Stimulated activated naive CD4-positive, alpha-beta T cell treated with Interleukin-2 at 50 U/mL for 16 hours (primary cell): ENCODE data around the gene ZRANB2.

ENCODE experiments used
- DNase-seq: peaks from one replicate; lab custom pipeline; 2025; lab: John Stamatoyannopoulos, UW

ZRANB2 gene

DNA sequence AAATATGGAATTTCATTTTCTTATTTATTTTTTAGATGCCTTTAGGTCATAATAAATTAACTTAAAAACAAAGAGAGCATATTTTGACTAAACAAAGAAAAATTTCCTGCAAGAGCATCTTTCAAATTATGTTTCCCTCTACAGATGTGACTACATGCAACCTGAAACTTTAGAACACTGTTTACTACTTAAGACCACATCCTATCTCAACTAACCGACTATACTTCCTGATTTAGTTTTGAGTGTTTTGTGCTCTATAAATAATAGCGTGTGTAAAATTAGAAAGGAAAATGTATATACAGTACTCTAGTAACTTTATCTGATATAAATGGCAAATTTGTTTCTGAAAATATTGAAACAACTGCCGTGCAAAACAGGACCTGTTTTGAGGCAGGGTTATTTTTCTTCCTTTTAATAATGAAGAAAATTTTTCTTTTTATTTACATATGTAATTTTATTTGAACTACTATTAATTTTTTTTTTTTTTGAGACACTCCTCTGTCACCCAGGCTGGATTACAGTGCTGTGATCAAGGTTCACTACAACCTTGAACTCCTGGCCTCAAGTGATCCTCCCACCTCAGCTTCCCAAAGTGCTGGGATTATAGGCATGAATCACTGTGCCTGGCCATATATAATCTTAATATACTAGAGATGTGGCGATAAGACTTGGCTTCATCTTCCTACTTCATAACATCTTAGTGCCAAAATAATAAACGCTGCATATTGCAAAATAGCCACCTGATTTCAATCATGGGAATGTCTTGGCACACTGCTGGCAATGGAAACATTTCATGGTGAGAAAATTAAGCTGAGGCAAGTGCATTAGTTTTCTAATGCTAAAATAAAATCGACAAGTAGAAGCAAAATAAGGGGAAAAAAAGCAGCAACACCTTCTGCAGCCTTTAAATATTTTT is 12.3 kb downstream of the ZRANB2 start:
- DNase-seq: no peak

DNA sequence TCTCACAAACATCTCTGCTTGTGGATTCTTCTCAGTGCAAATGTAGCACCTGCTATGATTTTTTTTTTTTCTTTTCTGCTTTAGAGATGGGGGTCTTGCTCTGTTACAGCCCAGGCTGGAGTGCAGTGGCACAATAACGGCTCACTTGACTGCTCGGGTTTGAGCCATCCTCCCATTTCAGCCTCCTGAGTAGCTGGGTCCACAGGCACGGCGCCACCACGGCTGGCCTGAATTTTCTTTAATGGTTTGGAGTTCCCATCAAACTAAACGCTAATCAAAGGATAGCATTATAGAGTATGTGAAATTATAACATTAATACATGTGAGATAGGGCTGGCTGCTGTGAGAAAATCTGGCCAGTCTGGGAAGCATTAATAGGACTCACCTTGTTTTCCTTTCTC is 26.0 kb downstream of the ZRANB2 start:
- no peak for DNase-seq

DNA sequence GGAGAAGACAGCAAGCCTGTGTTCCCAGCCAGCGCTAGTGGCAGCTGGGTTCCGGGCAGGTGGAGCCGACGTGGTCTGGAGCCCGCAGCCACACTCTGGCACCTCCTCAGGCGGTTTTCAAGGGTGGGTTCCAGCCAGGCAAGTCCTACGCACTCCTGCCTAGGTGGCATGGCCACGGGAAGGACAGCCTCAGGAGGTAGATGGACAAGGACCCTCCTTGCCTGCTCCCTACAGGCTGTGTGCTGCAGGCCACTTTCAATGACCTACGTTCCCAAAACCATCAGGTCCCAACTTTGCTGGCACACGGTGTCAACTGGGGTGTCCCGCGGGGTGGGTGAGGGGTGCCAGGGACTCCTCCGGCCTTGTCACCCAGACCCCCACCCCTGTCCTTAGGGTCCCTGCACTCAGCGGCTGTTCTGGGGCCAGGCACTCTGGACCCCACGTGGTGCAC is 26.5 kb downstream of the ZRANB2 start:
- no peak for DNase-seq

DNA sequence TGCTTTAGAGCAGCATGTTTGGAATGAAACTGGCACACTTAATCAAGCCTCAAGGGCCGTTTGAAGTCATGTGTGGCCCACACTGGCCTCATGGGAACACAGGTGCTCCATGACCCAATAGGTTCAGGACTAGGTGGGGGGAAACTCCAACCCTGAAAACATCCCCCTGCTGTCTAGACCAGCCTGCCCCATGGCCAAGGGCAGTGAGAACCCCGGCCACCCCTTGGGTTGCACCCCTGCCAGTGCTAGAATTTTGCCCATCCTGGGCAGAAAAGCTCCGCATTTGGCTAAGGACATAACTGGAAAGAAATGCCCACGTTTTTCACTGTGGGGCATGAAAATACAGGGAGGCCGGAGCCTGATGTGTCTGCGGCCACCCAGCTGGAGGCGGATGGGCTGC is 27.1 kb downstream of the ZRANB2 start:
- DNase-seq: no peak

DNA sequence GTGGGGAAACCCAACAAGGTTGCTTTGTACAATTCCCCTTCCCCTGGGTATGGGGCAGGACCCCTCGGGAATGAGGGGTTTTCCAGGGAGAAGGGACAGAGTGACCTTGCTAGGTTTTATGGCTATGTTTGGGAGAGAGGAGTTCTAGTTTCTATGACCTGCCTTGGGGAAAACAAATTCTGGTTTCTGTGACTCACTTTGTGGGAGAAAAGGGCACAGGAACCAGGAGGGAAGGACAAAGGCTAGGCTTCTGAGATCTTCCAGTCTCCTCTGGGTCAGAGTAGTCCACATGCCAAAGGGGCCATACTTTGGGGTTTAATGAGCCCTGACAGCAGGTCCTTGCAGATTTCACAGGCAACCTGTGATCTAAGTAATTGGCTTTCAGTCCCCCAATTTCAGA is 27.7 kb downstream of the ZRANB2 start:
- no peak for DNase-seq

DNA sequence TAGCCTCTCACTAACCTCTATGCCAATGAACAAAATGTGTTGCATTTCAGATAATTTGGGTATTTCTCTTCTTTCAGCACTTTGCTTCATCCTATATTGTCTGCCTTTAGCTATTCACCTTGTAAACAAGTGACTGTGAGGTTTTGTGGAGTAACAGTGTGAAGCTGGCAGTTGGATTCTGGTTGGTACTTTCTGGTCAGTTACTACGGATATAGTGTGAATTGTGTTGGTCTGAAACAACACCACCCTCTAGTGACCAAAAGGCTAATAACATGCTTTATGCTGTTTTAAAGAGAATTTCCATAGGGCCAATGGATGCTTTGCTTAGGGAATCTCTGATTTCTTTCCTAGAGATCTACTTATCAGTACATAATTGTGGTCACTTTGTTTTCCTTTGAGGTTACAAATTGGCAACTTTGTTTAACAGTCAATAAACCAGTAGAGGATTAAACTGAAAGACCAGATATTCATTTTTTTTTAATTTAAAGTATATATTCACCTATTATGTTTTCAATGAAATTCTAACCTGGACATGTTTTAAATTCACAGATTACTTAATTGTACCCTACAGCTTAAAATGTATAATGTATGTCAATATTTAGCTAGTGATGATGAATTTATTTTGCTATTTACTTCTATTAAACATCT is 30.8 kb downstream of the ZRANB2 start:
- DNase-seq: no peak

DNA sequence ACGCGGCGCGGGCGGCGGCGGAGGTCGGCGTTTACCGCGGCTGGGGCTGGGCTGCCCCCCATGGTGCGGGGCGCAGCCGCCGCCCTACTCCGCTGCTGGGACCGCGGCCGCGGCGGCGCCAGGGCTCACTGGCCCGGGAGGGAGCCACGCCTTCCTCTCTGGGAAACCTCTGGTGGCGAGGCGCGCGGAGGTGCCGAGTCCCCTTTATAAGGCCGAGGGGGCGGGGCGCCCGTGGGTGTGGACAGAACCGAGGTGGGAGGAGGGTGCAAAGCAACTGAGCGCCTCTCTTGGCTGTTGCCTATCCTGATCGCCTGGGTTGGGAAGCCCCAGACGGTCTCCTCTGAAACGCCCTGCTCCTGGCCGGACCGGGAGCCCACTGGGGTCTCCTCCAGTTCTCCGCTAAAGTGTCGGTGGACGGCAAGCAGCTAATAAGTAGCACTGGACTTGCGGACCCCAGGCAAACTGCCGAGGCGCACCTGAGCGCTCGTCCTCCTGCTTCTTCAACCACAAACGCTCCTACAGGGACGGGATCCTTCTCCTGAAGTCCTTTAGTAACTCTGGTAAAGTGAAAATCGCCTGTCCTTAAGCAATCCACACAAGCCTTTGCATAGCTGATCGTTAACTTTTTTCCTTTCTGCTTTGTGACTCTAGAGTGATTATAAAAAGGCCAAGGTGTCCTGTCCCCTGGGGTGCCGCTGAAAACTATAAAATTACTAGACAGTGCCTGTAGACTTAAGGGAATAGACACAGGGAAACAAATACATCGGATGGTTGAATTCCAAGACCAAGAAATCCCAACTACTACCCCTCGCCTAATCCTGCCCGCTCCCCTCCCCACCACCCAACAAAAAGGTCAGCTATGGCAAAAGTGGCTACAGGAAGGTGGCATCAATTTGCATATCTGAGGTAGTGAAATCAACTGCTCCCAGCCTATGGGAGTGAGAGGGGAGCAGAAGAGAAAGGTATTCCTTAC is 32.9 kb downstream of the ZRANB2 start, which contains the start of gene PTGER3:
PTGER3 (minus strand) TSS at position 182 of the 973 bp plus-strand sequence. CDS start 239 bp downstream, outside the sequence.
- DNase-seq: peak; percentile 38

DNA sequence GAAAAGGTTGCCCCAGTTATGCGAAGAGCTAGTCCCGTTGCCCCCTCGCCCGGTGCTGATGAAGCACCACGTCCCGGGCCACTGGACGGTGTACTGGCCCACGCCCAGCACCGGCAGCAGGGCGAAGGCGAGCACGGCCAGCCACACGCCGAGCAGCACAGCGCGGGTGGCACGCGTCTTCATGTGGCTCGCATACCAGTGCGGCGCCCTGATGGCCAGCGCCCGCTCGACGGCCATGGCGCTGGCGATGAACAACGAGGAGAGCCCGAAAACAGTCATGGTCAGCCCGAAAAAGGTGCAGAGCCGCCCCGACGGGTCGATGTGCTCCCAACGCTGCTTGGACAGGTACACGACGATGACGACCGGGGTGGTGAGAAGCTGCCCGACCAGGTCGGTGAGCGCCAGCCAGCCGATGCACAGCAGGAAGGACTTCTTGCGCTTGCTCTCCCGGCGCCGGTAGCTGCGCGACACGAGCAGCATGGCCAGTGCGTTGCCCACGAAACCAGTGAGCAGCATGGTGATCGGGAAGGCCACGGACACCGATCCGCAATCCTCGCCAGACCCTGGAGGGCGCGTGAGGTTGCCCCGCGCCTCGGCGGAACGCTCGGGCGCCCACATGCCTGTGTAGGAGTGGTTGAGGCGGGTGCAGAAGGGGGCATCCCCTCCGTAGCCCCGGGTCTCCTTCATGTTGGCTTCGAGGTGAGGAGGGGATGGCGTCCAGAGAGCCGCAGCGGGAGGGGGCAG is 33.8 kb downstream of the ZRANB2 start:
- no peak for DNase-seq

DNA sequence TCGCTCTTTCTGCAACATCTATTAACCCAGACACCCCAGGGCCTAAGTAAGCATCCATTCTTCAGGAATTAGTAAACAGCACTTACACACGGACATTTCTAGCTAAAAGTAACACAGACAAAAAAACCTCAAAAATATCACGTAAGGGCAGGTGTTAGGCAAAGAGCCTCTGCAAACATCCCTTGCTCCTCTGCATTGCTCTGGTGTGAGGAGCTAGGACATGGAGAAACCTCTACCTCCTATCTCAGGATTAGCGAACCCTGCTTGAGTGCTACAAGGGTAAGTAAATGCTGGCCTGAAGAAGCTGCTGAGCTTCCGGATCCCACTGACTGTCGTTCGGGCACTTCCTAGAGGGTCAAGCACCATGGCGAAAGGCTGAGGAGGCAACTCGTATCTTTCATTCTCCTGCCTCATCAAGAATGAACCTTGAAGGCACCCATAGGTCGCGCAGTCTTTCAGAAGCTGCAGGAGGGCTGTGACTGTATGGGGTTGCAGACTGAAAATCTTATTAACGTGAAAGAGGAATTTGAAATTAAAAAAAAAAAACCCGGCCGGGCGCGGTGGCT is 35.3 kb downstream of the ZRANB2 start:
- no peak for DNase-seq

DNA sequence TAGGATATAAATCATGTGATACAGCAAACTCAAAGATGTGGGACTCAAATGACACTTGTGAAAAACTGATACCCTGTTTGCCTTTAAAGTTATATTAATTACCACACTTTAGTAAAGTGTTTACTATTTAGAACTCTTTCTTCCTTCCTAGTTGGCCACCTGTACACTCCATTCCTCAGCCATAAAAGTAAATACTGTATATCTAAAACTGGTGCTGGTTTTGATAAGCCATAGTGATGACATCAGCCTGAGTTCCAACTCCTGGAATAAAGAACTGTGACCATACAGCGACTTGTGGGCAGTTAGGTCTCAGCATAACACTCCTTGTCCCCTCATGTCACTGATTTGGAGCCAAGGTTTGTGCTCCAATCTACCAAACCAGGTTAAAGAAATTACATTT is 36.0 kb downstream of the ZRANB2 start:
- DNase-seq: no peak

DNA sequence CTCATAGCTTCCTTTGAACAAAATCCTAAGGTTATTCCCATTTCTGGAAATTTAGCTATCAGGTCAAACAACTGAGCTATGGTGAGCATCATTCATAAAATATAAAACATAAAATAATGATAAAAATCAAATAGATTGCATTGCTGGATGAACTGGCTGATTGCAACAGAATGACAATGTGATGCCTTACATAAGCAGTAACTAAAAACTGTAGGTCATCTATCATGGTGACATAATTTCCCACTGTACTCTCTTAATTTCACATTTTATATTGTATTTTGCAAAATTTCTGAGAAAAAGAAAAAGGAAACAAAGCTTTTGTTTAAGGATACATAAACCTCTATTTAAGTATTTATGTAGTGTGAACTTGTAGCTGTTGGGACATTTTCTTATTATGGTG is 37.8 kb downstream of the ZRANB2 start:
- no peak for DNase-seq

DNA sequence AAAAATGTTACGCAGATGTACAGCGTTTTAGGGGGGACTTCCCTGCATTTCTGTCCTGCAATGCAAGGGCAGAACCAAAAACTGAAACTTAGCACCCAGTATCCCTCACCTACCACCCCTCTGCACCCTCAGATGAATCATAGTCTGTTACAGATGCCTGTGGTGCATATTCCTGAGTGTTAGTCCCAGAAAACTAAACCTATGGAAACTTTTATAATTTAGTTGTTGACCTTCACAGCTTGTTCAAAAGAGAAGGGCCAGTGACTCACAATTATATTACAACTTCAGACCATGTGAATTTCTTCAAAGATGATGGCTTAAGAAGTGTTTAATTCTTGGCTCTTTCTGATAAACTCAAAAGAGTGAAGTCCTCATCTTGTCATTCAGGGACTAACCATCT is 39.0 kb downstream of the ZRANB2 start:
- no peak for DNase-seq

DNA sequence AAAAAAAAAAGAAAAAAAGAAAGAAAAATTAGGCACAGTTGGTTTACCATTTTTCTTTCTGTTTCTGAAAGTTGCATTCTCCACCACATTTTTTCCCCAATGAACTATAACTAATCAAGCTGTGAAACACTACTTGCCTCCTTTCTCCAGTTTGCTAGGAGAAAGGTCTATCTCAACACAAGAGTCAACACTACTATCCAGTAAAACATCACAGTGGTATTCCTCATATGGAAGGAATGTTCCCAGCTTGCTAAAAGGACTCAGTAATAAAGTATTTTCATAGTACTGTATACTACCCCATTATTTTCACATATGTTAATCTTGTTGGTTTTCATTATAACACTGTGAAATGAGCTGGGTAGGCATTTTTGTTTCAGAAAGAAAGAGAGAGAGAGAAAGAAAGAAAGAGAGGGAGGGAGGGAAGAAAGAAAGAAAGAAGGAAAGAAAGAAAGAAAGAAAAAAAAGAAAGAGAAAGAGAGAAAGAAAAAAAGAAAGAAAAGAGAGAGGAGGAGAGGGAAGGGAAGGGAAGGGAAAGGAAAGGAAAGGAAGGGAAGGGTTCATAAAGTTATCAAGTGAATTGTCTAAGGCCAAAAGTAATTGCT is 41.1 kb downstream of the ZRANB2 start:
- DNase-seq: no peak

DNA sequence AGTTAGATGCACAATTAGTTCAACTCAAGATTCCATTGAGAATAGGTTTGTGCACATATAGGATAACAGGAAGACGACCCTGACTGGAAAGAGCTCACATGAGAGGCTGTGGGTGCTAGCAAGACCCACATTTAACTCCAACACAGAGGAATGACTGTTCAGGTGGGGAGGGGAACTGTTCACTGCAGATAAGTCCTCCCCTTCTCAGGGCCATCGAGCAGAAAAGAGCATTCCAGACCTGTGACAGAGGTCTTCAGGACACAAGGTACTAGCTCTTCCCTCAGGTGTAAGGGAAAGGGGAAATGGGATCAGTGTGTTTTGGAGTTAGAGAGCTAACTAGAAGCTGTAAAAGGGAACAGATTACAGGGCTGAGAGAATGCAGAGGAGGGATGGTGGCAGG is 41.9 kb downstream of the ZRANB2 start:
- no peak for DNase-seq

DNA sequence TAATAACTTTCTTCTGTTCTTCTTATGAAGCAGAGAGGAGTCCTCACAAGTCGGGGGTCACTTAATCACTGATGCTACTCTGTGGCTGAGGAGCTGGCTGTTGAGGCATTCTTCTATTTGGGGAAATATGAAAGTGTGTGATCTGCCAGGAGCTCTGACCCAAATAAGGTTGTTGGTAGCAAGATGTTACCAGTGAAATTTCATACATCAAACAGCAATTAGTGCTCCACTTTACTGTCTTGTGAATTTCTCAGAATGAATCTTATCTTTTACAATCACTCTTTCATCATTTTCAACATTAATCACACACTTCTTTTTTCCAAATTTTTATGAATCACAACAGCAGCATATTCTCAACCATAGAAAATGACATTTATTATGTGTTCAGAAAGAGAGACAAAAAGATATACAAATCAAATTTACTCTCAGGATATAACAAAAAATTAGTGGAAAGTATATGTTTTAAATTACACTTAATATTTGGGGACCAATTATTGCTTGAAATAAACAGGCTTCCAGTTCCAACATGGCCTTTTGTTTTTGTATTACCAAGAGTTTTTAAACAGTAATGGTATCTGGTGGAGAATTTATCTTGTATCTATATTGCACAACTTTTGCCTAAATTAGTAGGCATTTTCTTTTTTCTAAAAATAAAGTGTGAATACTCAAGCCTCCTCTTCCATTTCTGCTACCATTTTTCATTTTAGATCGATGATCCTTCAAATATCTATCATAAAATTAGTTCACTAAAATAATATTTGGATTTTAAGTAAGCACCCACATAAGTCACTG is 42.8 kb downstream of the ZRANB2 start:
- DNase-seq: no peak

DNA sequence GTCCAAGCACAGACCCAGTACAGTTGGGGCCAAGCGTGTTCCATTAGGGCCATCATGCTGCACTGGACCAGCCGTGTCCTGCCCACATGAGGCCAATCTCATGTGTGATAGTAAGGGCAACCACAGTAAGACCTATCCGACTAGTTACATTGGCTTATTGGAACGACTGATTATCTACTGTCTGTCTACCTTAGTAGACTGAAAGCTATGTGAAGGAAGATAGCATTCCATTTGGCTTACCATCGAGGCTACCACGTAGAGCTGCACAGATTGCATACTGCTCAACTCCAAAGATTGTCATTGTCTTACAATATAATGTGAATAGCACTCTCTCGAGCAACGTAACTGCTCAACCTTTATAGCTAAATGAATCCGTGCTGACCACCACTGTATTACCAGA is 43.8 kb downstream of the ZRANB2 start:
- no peak for DNase-seq

DNA sequence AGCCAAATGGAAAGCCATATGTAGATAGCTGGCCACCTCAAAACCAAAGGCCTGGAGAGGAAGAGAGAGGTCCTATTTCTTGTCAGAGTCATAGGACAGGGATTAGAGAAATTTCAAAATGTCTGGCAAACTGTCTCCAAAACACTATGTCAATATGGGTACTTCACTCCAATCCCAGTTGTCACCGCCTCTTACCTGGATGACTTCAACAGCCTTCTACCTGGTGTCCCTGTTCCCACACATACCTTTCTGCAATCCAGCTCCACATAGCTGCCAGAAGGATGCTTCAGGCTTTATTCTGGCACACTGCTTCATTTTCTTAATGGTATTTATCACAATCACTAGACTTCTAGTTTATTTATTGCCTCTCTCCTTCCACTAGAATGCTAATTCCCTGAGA is 47.7 kb downstream of the ZRANB2 start:
- DNase-seq: no peak

DNA sequence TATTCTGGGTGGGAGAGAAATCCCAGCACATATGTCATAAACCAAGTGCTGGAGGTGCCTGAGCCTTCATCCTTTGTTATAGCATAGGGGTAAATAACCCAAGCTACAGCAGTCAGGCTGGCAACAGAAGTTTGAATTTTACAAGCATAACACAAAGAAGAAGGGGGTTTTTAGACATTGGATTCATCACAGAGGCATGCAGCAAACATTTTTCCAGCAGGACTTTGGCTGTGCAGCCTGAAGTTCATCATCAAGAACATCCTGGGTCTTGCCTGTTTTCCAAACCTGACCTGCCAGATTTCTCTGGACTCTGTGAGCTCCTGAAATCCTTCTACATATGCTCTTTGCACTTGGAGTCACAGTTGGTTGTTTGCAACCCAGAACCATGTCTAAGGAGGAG is 49.4 kb downstream of the ZRANB2 start:
- no peak for DNase-seq

DNA sequence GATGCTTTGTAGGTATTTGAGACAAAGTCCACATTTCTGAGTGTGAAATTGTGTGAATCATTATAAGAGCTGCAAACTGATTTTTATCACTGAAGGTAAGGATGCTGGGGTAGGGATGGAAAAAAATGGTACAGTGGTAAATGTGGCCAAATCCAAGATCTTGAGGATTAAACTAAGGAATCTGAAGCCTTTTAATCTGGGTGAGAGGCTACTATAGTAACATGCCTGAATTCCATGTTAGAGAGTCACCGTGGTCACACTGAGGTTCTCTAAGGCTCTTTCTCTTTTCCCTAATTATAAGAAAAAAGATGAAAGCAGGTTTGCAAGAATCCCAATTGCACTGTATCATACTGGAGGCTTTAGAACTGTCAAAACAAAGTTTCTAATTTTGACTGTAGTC is 50.8 kb downstream of the ZRANB2 start:
- DNase-seq: no peak

DNA sequence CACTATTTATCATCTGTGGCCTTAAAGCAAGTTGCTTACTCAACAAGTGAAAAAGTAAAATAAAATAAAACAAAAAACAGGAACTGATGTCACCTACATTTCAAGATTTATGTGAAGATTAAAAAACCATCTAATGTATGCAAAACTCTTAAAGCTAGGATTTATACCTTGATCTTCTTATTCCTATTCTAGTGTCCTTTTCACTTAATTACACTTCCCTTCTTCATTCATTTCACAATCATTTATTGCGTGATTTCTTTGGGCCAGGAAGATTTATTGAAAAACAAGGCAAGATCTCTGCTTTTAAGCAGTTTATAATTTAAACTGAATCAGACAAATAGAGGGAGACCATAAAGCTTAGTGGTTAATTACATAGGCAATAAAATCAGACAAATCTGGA is 51.9 kb downstream of the ZRANB2 start:
- no peak for DNase-seq
